Kidney epithelial cell (primary cell): Measurements from ENCODE around the gene TMEM114. TPM values are rescaled to one million over a fixed set of nuclear protein-coding genes. Genes with fewer than 3 reads are reported as not detected.

Experiments used
- DNase-seq: peaks from one replicate; pipeline ENCODE4 v3.0.0-alpha.2; 2010; ENCODE audit warnings: low read depth
- H3K27me3 ChIP-seq: 2 replicates; pipeline ENCODE4 v1.6.0; 2011; ENCODE audit warnings: low read length; ENCODE audit not compliant: control insufficient read depth, insufficient read depth
- H3K36me3 ChIP-seq: 2 replicates; pipeline ENCODE4 v1.5.1; 2011; ENCODE audit warnings: low read length; ENCODE audit not compliant: control insufficient read depth, insufficient read depth
- H3K4me3 ChIP-seq: 2 replicates; pipeline ENCODE4 v1.5.1; 2011; ENCODE audit warnings: low read depth, mild to moderate bottlenecking, control low read depth, low read length
- CTCF ChIP-seq: IDR thresholded peaks from 2 replicates; pipeline ENCODE4 v1.5.1; 2011; ENCODE audit warnings: mild to moderate bottlenecking, moderate library complexity, low read length, control low read depth, inconsistent platforms; ENCODE audit not compliant: insufficient read depth, poor library complexity, severe bottlenecking
- total RNA-seq: library from RNA; depleted of rRNA; stranded (reverse); fragments of >200 nt; gene quantifications from 2 replicates; pipeline ENCODE4 v1.2.3, GENCODE V29; 2015

The TMEM114 gene
- total RNA-seq, 1 donor from 2014 or later: not detected

DNA sequence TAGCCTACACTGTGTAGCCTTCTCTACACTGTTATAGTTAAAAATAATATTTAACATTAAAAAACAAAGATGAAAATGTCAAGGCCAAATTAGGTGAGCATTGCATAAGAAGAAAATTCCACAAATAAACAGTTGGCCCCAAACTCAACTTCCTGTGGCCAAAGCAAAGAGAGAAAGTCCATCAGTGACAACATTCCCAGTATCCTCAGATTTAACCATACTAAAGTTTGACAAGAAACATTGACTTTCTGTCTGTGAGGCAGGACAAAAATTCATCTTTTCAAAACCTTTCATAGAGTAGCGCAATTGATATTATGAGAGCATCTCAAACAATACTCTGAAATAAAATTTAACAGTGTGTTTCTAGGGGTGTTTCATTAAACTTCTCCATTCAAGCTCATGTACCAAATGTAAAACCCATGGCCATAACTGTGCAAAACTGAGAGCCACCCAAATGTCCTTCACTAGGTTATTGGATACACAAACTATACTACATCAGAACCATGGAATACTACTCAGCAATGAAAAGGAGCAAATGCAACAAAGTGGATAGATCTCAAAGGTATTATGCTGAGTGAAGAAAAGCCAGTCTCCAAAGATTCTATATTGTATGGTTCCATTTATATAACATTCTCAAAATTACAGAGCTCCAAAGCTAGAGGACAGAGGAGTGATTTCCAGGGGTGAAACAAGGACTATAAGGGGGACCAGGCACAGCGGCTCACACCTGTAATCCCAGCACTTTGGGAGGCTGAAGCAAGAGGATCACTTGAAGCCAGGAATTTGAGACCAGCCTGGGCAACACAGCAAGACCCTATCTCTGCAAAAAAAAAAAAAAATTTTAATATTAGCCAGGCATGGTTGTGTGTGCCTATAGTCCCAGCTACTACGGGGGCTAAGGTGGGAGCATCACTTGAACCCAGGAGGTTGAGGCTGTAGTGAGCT is 38.7 kb downstream of the TMEM114 start:
- Histone ChIP-seq H3K4me3 (no peak overlapping the region), H3K27me3 (peaks cover 3% of the 10 kb centered on the region), H3K36me3 (no peaks in the 10 kb centered on the region)
- no peak for TF ChIP-seq CTCF
- no peak for DNase-seq

DNA sequence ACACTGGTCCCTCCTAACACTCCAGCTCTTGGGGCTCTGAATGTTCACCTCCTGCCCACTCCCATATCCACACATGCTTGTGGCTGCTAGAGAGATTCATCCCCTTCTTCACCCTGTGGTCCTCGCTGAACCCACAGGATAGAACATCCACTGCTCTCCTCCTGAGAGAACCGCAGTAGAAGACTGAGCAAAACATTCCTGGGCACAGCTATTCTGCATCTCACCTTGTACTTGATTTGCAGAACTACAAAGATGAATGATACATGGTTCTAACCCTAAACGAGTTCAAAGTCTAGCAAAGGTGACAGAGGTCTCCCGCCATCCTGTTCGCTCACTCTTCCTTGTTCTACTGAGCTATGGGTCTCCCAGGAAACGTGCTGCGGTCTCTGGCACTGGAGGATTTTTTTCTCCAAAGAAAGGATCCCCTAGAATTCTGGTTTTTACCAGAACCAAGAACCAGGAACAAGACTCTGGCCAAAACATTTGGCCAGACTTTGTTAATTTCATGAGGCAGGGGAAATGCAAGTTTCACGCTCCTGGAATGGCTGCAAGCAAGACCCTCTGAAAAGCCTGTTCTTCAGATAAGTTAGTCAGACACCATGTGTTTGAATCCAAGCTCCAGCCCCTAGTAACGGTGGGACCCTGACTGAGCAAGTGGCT is 39.5 kb downstream of the TMEM114 start:
- TF ChIP-seq CTCF: no peak
- no peaks in the 10 kb centered on the region for H3K36me3 ChIP-seq
- H3K4me3 ChIP-seq: no peak overlapping the region
- H3K27me3 ChIP-seq: peaks cover 3% of the 10 kb centered on the region
- no peak for DNase-seq

DNA sequence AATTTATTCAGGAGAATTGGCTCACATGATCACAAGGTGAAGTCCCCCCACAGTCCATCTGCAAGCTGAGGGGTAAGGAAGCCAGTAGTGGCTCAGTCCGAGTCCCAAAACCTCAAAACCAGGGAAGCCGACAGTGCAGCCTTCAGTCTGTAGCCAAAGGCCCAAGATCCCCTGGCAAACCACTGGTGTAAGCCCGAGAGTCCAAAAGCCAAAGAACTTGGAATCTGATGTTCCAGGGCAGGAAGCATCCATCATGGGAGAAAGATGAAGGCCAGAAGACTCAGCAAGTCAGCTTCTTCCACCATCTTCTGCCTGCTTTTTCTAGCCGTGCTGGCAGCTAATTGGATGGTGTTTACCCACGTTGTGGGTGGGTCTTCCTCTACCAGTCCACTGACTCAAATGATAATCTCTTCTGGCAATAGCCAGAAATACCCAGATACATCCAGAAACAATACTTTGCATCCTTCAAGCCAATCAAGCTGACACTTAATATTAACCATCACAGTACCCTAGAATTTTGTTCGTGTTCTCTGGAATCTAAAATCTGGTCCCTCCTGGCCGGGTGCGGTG is 40.4 kb downstream of the TMEM114 start:
- TF ChIP-seq CTCF: no peak
- DNase-seq: no peak
- H3K27me3 ChIP-seq: peaks cover 3% of the 10 kb centered on the region

GRCh38 chr16:8548166-8548565 is 42.1 kb downstream of the TMEM114 start:
- Histone ChIP-seq H3K4me3 (no peak overlapping the region), H3K27me3 (peaks cover 3% of the 10 kb centered on the region), H3K36me3 (no peaks in the 10 kb centered on the region)
- TF ChIP-seq CTCF: no peak
- no peak for DNase-seq

More for the DNA sequence above, 40.4 kb downstream of the TMEM114 start:
- Histone ChIP-seq H3K36me3 (no peaks in the 10 kb centered on the region), H3K4me3 (no peak overlapping the region)

DNA sequence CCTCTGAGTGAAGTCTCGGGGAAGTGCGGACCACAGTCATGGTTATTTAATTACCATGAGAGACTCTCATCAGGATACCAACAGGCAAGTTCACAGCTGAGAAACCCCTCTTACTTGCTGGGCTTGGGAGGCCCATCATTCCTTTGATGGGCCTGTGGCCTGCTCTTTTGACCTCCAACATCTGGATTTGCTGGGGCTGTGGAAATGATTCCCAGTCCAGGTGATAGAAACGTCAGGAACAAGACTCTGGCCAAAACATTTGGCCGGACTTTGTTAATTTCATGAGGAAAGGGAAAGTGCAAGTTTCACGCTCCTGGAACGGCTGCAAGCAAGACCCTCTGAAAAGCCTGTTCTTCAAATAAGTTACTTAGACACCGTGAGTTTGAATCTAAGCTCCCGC is 42.5 kb downstream of the TMEM114 start:
- no peak for TF ChIP-seq CTCF
- no peak for DNase-seq
- H3K27me3 ChIP-seq: peaks cover under 1% of the 10 kb centered on the region
- no peaks in the 10 kb centered on the region for H3K36me3 ChIP-seq
- H3K4me3 ChIP-seq: no peak overlapping the region
